ENCODE results near the gene GADD45G.

The GADD45G gene

DNA sequence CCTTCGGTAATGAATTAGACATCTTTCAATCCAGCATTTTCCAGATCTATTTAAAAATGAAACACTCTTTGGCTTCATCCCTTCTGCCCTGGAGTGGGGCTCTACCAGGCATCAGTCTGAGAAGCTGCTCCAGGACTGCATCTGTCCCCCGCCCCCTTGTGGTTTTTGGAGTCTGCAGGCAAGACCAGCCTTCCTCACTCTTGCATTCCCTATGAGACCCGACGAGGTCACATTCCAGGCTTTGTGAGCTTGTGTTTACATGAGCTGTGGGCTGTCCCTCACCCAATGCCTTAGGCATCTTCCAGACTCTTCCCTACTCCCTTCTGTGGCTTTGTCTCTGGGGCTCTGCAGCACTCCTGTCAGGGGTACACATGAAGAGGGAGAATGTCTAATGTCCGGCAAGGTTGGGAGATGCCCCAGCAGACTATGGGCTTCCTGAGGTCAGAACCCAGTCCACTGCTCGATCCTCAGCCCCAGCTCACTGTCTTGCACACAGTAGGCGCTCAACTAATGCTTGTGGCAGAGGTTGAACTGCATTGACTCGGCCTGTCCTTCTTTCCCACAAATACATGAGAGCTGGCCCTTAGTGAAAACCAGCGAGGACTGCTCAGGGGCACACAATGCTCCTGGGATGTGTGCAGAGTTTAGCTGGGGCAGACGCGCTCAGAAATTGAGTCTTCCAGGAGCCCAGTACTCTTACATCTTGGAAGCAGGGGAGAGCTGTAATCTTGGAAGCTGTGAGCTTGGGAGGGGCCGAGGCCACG lies 11.7 kb upstream of the GADD45G start:
- DNase-seq (ENCODE audit: low spot score) = no peak

DNA sequence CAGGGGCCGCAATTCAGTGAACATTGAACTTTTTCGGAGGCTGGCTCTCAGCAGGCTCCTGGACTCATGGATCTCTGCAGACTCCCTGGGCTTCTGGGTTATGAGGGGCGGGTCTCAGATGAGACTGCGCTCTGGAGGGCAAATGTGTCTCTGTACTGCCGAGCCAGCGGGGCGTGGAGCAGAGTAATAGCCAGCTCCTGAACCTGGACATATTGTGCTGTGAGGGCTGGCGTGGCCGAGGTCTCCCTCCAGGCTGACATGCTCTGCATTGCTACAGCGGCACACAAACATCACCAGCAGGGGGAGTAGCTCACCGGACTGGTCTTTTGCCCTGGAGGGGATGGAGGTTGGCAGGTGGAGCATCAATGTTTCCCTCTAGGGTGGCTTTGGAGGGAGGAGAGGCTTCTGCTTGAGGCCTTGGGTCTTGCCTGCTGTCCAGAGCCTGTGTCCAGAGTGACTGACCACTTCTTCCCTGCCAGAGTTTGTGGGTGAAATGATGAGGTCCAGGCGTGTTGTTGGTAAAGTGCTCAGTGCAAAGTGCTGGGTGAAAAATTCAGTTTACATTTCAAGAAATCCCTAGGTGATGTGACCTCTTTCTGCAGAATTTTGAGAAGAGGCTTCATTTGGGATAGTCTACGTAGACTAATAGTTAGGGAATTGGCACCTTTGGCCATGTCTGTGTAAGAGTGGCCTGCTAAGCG lies 10.9 kb upstream of the GADD45G start:
- peak; percentile 77 for DNase-seq (ENCODE audit: low spot score)

DNA sequence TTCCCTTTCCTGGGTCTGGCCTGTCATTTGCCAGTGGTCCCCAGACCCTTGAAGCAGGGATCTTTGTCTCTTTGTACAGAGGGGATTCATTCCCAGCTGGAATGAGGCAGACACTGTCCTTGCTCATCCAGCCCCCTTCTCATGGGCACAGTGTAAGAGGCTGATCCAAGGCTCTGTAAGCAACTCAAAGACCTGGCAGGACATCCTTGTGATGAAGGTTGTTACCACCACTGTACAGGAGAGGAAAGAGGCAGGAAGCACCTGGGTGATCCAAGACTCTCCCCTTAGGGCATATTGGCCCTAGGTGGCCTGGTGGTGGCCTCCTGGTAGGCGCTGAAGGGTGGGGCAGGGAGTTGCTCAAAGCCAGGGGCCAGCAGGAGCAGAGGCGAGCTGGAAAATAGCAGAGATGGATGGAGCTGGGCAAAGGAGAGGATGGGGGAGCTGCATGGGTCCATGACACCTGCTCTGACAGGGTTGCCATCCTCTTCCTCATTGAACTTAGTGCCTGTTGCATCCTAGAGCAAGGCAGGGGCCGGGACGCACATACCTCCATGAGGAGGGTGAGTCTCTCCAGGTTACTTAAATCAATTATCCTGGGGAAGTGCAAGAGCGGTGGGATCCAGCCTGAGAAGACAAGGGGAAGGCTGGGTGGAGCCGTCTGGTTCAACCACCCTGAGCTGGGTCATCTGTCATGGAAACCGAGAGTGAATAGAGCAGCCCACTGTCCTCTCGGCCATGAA lies 9.8 kb upstream of the GADD45G start:
- DNase-seq (ENCODE audit: low spot score) = no peak

GRCh38 chr9:89595646-89596045 lies 9.2 kb upstream of the GADD45G start:
- DNase-seq (ENCODE audit: low spot score) = no peak

- DNase-seq (ENCODE audit: low spot score) = no peak
Measured at GRCh38 chr9:89596937-89597555, 7.8 kb upstream of the GADD45G start.

DNA sequence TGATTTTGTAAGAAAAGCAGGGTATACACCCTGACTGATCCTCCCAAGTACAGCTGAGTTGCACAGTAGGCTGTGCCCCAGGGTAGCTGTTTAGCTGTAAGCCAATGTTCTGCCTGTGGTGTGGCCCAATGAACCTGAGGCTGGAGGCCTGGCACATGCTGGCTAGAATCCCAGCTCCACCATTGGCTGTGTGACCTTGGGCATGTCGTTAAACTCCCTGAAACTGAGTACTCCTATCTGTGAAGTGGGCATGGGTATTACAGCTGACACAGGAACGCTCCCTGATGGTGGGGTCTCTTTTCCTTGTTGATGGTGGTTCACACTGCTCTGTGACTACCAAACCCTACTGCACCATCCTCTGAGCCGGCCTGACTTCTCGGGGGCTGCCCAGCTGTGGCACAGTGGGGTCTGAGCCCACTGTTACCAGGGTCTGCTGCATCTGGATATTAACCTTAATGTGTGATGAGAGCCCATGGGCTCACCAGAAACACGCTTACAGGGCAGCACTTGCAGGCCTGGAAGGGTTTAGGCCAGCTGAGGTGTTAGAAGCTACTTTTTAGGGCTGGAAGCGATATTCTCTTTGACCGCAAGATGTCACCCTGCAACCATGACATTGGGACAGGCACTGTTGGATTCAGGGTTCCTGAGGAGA lies 7.0 kb upstream of the GADD45G start:
- peak; percentile 65 for DNase-seq (ENCODE audit: low spot score)

- no peak for DNase-seq (ENCODE audit: low spot score)
Measured at GRCh38 chr9:89598363-89598713, 6.5 kb upstream of the GADD45G start.

DNA sequence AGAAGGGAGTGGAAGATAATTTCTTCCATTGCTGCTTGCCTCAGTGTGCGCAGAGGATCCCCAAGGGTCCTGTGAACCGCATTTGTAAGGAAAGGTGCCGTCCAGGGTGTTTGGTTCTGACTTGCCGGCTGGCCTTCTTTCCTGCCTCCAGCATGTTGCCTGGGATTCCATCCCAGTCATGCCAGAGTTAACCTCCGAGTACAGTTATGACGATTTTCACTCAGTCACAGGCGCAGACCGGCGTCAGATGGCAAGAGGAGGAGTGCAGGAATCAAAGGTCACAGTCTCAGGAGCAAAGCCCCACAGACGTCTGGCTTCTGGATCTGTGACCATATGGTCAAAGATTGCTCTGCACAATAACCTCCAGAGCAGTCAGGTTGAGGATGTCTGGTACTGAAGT lies 5.9 kb upstream of the GADD45G start:
- no peak for DNase-seq (ENCODE audit: low spot score)

DNA sequence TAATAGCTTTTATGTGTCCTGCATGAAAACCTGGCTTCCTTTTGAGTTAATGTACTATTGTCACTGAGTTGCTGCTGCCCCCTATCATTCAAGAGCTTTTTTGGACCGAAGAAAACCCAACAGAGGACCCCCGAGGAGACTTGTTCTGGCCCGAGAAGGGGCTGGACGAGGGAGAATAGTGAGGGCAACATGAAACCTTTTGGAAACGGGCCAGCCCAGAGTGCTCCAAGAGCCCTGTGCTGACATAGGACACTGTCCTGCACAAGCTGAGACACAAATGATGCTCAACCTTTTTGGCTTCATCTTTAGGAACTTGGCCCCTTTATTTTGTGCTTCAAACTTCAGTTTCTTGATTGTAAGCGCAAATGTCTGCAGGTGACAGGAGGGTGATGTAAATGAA lies 4.0 kb upstream of the GADD45G start:
- DNase-seq (ENCODE audit: low spot score) = no peak

DNA sequence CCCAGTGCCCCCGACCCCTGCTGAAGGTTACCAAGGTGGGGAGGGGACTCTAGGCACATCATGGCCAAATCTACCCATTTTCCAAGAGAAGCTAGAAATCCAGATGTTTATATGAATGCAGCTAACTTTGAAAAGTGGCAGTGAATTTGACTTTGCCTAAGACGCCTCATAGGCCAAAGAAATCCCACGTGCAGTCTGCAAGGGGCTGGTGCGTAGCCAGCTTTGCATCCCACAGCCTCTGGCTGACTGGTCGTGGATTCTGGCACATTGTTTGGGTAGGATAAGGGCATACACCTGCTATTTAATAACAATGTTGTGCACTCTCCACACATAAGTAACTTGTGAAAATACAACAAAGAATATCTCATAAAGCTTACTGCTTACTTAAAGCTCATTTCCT lies 3.5 kb upstream of the GADD45G start:
- DNase-seq (ENCODE audit: low spot score) = no peak

- no peak for DNase-seq (ENCODE audit: low spot score)
Measured at GRCh38 chr9:89601856-89602562, 2.8 kb upstream of the GADD45G start.

- peak; percentile 88 for DNase-seq (ENCODE audit: low spot score)
Measured at GRCh38 chr9:89602978-89603766, 1.6 kb upstream of the GADD45G start.

- DNase-seq (ENCODE audit: low spot score) = peak; percentile 57
Measured at GRCh38 chr9:89603767-89604665, 796 bp upstream of the GADD45G start.

DNA sequence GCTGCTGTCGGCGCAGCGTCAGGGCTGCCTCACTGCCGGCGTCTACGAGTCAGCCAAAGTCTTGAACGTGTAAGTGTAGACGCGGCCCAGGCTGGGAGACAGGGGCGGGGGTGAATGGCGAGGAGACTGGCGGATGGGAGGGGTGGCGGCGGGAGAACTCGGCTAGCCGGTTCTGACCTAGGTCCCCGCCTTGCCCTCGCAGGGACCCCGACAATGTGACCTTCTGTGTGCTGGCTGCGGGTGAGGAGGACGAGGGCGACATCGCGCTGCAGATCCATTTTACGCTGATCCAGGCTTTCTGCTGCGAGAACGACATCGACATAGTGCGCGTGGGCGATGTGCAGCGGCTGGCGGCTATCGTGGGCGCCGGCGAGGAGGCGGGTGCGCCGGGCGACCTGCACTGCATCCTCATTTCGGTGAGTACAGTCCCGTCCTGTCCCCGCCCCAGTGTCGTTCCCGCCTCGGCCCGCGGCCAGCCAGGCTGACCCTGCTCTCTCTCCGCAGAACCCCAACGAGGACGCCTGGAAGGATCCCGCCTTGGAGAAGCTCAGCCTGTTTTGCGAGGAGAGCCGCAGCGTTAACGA lies 745 bp downstream of the GADD45G start:
- peak; percentile 60 for DNase-seq (ENCODE audit: low spot score)

GRCh38 chr9:89606049-89606623 lies 1.3 kb downstream of the GADD45G start:
- DNase-seq (ENCODE audit: low spot score) = peak; percentile 39

DNA sequence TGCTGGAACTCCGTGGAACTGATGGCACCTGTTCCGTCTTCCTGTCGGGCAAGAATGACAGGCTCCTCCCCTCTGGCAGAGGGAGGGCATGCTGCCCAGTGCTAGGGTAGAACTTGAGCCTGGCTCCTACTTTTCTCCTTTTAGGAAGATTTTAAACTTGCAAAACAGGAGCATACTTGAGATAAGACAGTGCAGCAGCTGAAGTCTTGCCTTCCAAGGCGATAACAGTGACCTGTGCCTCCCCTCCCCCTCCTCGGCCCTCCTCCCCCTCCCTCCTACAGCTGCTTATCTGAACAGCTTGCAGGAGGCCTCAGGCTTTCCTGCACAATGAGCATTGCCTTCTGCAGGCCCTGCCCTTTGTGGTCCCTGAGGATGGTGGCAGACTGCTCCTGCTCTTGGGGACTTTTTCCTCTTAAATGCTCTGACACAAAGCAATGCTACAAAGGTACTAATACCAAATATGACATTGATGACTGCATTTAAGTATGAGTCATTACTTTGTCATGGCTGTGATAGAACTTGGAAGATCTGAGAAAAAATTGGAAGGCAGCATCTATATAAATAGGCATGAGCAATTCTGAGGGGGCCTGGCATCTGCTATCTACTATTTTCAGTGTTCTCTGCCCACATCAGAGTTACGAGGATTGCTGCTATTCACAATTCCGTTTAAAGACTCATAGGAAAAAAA lies 2.0 kb downstream of the GADD45G start:
- peak; percentile 47 for DNase-seq (ENCODE audit: low spot score)

- no peak for DNase-seq (ENCODE audit: low spot score)
Measured at GRCh38 chr9:89608641-89609335, 4.0 kb downstream of the GADD45G start.
